CD4-positive, alpha-beta T cell treated with Interleukin-15 for 4 hours (primary cell): ENCODE measurements around the gene TMEM132D.
"Not testable (repeated sequence)": the region's sequence is repeated elsewhere in the genome, so short reads cannot be mapped to it uniquely, and the experiment has no call there.

ENCODE experiments used
- DNase-seq: peaks from one replicate; pipeline ENCODE4 v3.0.0-alpha.2; 2020; ENCODE audit warnings: low spot score

The TMEM132D gene

GRCh38 chr12:129588142-129588541 is 315.7 kb downstream of the TMEM132D start:
- no peak for DNase-seq

- no peak for DNase-seq
Measured at GRCh38 chr12:129585296-129585695, 318.5 kb downstream of the TMEM132D start.

- no peak for DNase-seq
Measured at GRCh38 chr12:129579879-129580278, 323.9 kb downstream of the TMEM132D start.

- DNase-seq: no peak
Measured at GRCh38 chr12:129571901-129572494, 331.8 kb downstream of the TMEM132D start.

- no peak for DNase-seq
Measured at GRCh38 chr12:129570796-129571400, 332.9 kb downstream of the TMEM132D start.

- no peak for DNase-seq
Measured at GRCh38 chr12:129566800-129567199, 337.0 kb downstream of the TMEM132D start.

- DNase-seq: no peak
Measured at GRCh38 chr12:129564768-129565167, 339.1 kb downstream of the TMEM132D start.

- no peak for DNase-seq
Measured at GRCh38 chr12:129563266-129563665, 340.6 kb downstream of the TMEM132D start.

GRCh38 chr12:129561304-129561703 is 342.5 kb downstream of the TMEM132D start:
- no peak for DNase-seq

- DNase-seq: no peak
Measured at GRCh38 chr12:129559776-129560175, 344.0 kb downstream of the TMEM132D start.

GRCh38 chr12:129558036-129558435 is 345.8 kb downstream of the TMEM132D start:
- no peak for DNase-seq

- no peak for DNase-seq
Measured at GRCh38 chr12:129556082-129556481, 347.7 kb downstream of the TMEM132D start.

GRCh38 chr12:129552996-129553750 is 350.7 kb downstream of the TMEM132D start:
- no peak for DNase-seq

- no peak for DNase-seq
Measured at GRCh38 chr12:129551441-129551840, 352.4 kb downstream of the TMEM132D start.

- DNase-seq: no peak
Measured at GRCh38 chr12:129550353-129550752, 353.5 kb downstream of the TMEM132D start.

GRCh38 chr12:129549656-129550055 is 354.2 kb downstream of the TMEM132D start:
- no peak for DNase-seq

GRCh38 chr12:129549020-129549419 is 354.8 kb downstream of the TMEM132D start:
- not testable (repeated sequence) for DNase-seq

- DNase-seq: no peak
Measured at GRCh38 chr12:129544716-129545115, 359.1 kb downstream of the TMEM132D start.

- no peak for DNase-seq
Measured at GRCh38 chr12:129540954-129541353, 362.9 kb downstream of the TMEM132D start.

GRCh38 chr12:129540249-129540648 is 363.6 kb downstream of the TMEM132D start:
- DNase-seq: no peak

- DNase-seq: not testable (repeated sequence)
Measured at GRCh38 chr12:129538724-129539335, 365.0 kb downstream of the TMEM132D start.

GRCh38 chr12:129538137-129538536 is 365.7 kb downstream of the TMEM132D start:
- DNase-seq: no peak
